Measurements from ENCODE around the gene ASS1.

GRCh38 chr9:130424595-130425454 is 19.9 kb upstream of the ASS1 start:
- TF ChIP-seq CTCF (IDR thresholded peaks at IDR 0.05): no peak
- TF ChIP-seq POLR2A (IDR thresholded peaks at IDR 0.05; ENCODE audit: low read length): no peak
- no peak for TF ChIP-seq PBX3 (IDR thresholded peaks at IDR 0.05)
- TF ChIP-seq MAZ (IDR thresholded peaks at IDR 0.05; ENCODE audit: borderline replicate concordance, low read depth, low read length): no peak
- TF ChIP-seq MAX (IDR thresholded peaks at IDR 0.05): no peak
- TF ChIP-seq RCOR1 (IDR thresholded peaks at IDR 0.05; ENCODE audit: low read depth, low read length): no peak
- no peak for TF ChIP-seq HEYL (CRISPR knock-in tag; IDR thresholded peaks at IDR 0.05)
- TF ChIP-seq EP300 (IDR thresholded peaks at IDR 0.05): no peak
- no peak for TF ChIP-seq ESRRA (IDR thresholded peaks at IDR 0.05; ENCODE audit: borderline replicate concordance, low read length)
- no peak for TF ChIP-seq MYC (IDR thresholded peaks at IDR 0.05; ENCODE audit: borderline replicate concordance, low read length)
- no peak for TF ChIP-seq POLR2AphosphoS2 (conservative IDR thresholded peaks at IDR 0.05; ENCODE audit: low read length)

Measured in A549 (cell line).